NCI-H446 (cell line): ENCODE data around the gene SPACA7.

ENCODE experiments used
- DNase-seq, 2 experiments: peaks; one replicate each; lab custom pipeline; 2025; lab: John Stamatoyannopoulos, UW

The SPACA7 gene

GRCh38 chr13:112447761-112448603 is 71.8 kb downstream of the SPACA7 start:
- no peak for DNase-seq

- no peak for DNase-seq
Observed at GRCh38 chr13:112448621-112449544, 72.7 kb downstream of the SPACA7 start.

- no peak for DNase-seq
Observed at GRCh38 chr13:112449545-112449930, 73.4 kb downstream of the SPACA7 start.

GRCh38 chr13:112450118-112450903 is 74.2 kb downstream of the SPACA7 start:
- no peak for DNase-seq

- DNase-seq: no peak
Observed at GRCh38 chr13:112450904-112451240, 74.7 kb downstream of the SPACA7 start.

GRCh38 chr13:112451512-112452379 is 75.6 kb downstream of the SPACA7 start:
- no peak for DNase-seq

- DNase-seq: no peak
Observed at GRCh38 chr13:112452380-112453206, 76.4 kb downstream of the SPACA7 start.

- DNase-seq: no peak
Observed at GRCh38 chr13:112453207-112453829, 77.2 kb downstream of the SPACA7 start.

- DNase-seq: no peak
Observed at GRCh38 chr13:112453874-112454647, 77.9 kb downstream of the SPACA7 start.

GRCh38 chr13:112454648-112455334 is 78.6 kb downstream of the SPACA7 start:
- DNase-seq: no peak

GRCh38 chr13:112455476-112456059 is 79.4 kb downstream of the SPACA7 start:
- no peak for DNase-seq

- no peak for DNase-seq
Observed at GRCh38 chr13:112456138-112457056, 80.2 kb downstream of the SPACA7 start.

GRCh38 chr13:112457081-112457480 is 80.9 kb downstream of the SPACA7 start:
- DNase-seq: no peak

- no peak for DNase-seq
Observed at GRCh38 chr13:112457485-112457884, 81.3 kb downstream of the SPACA7 start.

- no peak for DNase-seq
Observed at GRCh38 chr13:112462408-112462807, 86.3 kb downstream of the SPACA7 start.

- no peak for DNase-seq
Observed at GRCh38 chr13:112464720-112465119, 88.6 kb downstream of the SPACA7 start.
